Neural cell (in vitro differentiated cells): ENCODE measurements around the gene PIP5K1A. TPM values are rescaled to one million over a fixed set of nuclear protein-coding genes. Genes with fewer than 3 reads are reported as not detected.

ENCODE experiments used
- H2AFZ ChIP-seq: fragments of 200-600, 300-800 bp; sonication (generic), shearing (Covaris generic); 2 replicates; pipeline ENCODE4 v1.6.0; 2014; ENCODE audit warnings: low read depth, mild to moderate bottlenecking, antibody characterized with exemption, low read length, moderate library complexity
- H3F3A ChIP-seq: fragments of 200-600 bp; shearing (Covaris generic); 2 replicates; pipeline ENCODE4 v1.6.1; 2016; ENCODE audit warnings: mild to moderate bottlenecking, moderate library complexity, mixed read lengths, antibody characterized with exemption, low read length; ENCODE audit not compliant: insufficient read depth, poor library complexity, severe bottlenecking
- H3K27ac ChIP-seq: fragments of 200-600, 300-800 bp; sonication (generic), shearing (Covaris generic); 2 replicates; pipeline ENCODE4 v1.5.1; 2014; ENCODE audit warnings: mild to moderate bottlenecking, low read length, moderate library complexity
- H3K27me3 ChIP-seq: fragments of 300-800, 200-600 bp; sonication (generic), shearing (Covaris generic); 2 replicates; pipeline ENCODE4 v1.6.0; 2014; ENCODE audit warnings: mild to moderate bottlenecking, low read depth, low read length, moderate library complexity; ENCODE audit not compliant: insufficient read depth
- H3K36me3 ChIP-seq: fragments of 300-800, 200-600 bp; sonication (generic), shearing (Covaris generic); 2 replicates; pipeline ENCODE4 v1.5.1; 2014; ENCODE audit warnings: mild to moderate bottlenecking, antibody characterized with exemption, low read length, moderate library complexity; ENCODE audit not compliant: insufficient read depth
- H3K4me2 ChIP-seq: fragments of 300-800, 200-600 bp; sonication (generic), shearing (Covaris generic); 2 replicates; pipeline ENCODE4 v1.6.0; 2014; ENCODE audit warnings: mild to moderate bottlenecking, low read length
- H3K4me3 ChIP-seq: fragments of 300-800, 200-600 bp; sonication (generic), shearing (Covaris generic); 2 replicates; pipeline ENCODE4 v1.5.1; 2014; ENCODE audit warnings: mild to moderate bottlenecking, low read length, moderate library complexity
- H3K79me2 ChIP-seq: fragments of 200-600 bp; shearing (Covaris generic); replicated peaks from 2 replicates; pipeline ENCODE4 v1.6.0; 2014; ENCODE audit warnings: mild to moderate bottlenecking, low read length, moderate library complexity; ENCODE audit not compliant: insufficient read depth
- H3K9ac ChIP-seq: fragments of 300-800, 200-600 bp; sonication (generic), shearing (Covaris generic); 2 replicates; pipeline ENCODE4 v1.6.1; 2016; ENCODE audit warnings: mild to moderate bottlenecking, low read length, mixed read lengths
- H3K9me2 ChIP-seq: fragments of 200-600 bp; shearing (Covaris generic); 2 replicates; pipeline ENCODE4 v1.6.1; 2016; ENCODE audit warnings: mild to moderate bottlenecking, low read length, mixed read lengths; ENCODE audit not compliant: insufficient read depth
- H3K9me3 ChIP-seq: fragments of 200-600, 300-800 bp; sonication (generic), shearing (Covaris generic); 2 replicates; pipeline ENCODE4 v1.6.1; 2016; ENCODE audit warnings: mild to moderate bottlenecking, mixed run types, low read length, moderate library complexity, mixed read lengths
- H4K20me1 ChIP-seq: fragments of 200-600 bp; shearing (Covaris generic); 2 replicates; pipeline ENCODE4 v1.6.1; 2016; ENCODE audit warnings: mild to moderate bottlenecking, mixed run types; ENCODE audit not compliant: insufficient read depth
- CTCF ChIP-seq: fragments of 450-650 bp; IDR thresholded peaks from 2 replicates; pipeline ENCODE4 v1.5.1; 2014; ENCODE audit warnings: antibody characterized with exemption, mild to moderate bottlenecking, moderate library complexity; ENCODE audit not compliant: poor library complexity, severe bottlenecking
- EP300 ChIP-seq: fragments of 450-650 bp; conservative IDR thresholded peaks from 2 replicates; pipeline ENCODE4 v1.6.1; 2014; ENCODE audit warnings: antibody characterized with exemption, mild to moderate bottlenecking, moderate library complexity; ENCODE audit not compliant: poor library complexity, severe bottlenecking
- EZH2 ChIP-seq: fragments of 200-600, 300-800 bp; shearing (Covaris generic), sonication (generic); IDR thresholded peaks from 2 replicates; pipeline ENCODE4 v1.6.1; 2014; ENCODE audit warnings: antibody characterized with exemption, low read length, borderline replicate concordance, mild to moderate bottlenecking; ENCODE audit not compliant: insufficient read depth, poor library complexity, severe bottlenecking
- MXI1 ChIP-seq: fragments of 450-650 bp; conservative IDR thresholded peaks from 2 replicates; pipeline ENCODE4 v1.6.1; 2014; ENCODE audit warnings: antibody characterized with exemption, mild to moderate bottlenecking; ENCODE audit not compliant: poor library complexity, severe bottlenecking
- POLR2AphosphoS5 ChIP-seq: IDR thresholded peaks from 2 replicates; pipeline ENCODE4 v1.6.1; 2012
- RAD21 ChIP-seq: fragments of 450-650 bp; conservative IDR thresholded peaks from 2 replicates; pipeline ENCODE4 v1.6.1; 2014; ENCODE audit warnings: antibody characterized with exemption, mild to moderate bottlenecking, moderate library complexity
- REST ChIP-seq: IDR thresholded peaks from 2 replicates; pipeline ENCODE4 v1.6.1; 2012; ENCODE audit warnings: borderline replicate concordance
- SMC3 ChIP-seq: fragments of 450-650 bp; conservative IDR thresholded peaks from 2 replicates; pipeline ENCODE4 v1.6.1; 2014; ENCODE audit warnings: antibody characterized with exemption, mild to moderate bottlenecking, moderate library complexity; ENCODE audit not compliant: poor library complexity
- TAF1 ChIP-seq: IDR thresholded peaks from 2 replicates; pipeline ENCODE4 v1.6.1; 2012; ENCODE audit warnings: low read depth
- polyA plus RNA-seq: library from polyadenylated mRNA; depleted of rRNA; stranded (reverse); fragments of >200 nt; gene quantifications from 2 replicates; pipeline ENCODE4 v1.2.3, GENCODE V29; 2014

Gene PIP5K1A
- polyA plus RNA-seq, 1 donor from 2014 or later: 66.4 TPM

GRCh38 chr1:151189637-151190445 is 8.5 kb upstream of the PIP5K1A start, which contains the start of gene VPS72:
Gene VPS72 (minus strand): TSS chr1:151190197. CDS start chr1:151190121, 76 bp downstream.
- peak; percentile 77 for TF ChIP-seq TAF1
- TF ChIP-seq POLR2AphosphoS5: peak; percentile 99
- peak; percentile 26 for TF ChIP-seq RAD21
- TF ChIP-seq EZH2: no peak
- peak; percentile 46 for TF ChIP-seq SMC3
- TF ChIP-seq MXI1: peak; percentile 84
- peak; percentile 57 for TF ChIP-seq REST
- no peak for TF ChIP-seq EP300
- peak; percentile 38 for TF ChIP-seq CTCF
- Histone ChIP-seq H3K79me2 (peaks cover 28% of the 10 kb centered on the region), H3K4me2 (peak within 1 kb of the TSS; percentile 83), H3K4me3 (peak within 1 kb of the TSS; percentile 70), H4K20me1 (no peaks in the 10 kb centered on the region), H3K9me3 (no peaks in the 10 kb centered on the region), H3F3A (no peaks in the 10 kb centered on the region), H3K27me3 (peaks cover 5% of the 10 kb centered on the region), H3K9ac (peak within 1 kb of the TSS; percentile 87), H3K27ac (peak within 1 kb of the TSS; percentile 93), H2AFZ (peak within 1 kb of the TSS; percentile 48), H3K36me3 (no peaks in the 10 kb centered on the region), H3K9me2 (no peaks in the 10 kb centered on the region)

- Histone ChIP-seq H3K27ac (no peak overlapping the region), H3K9ac (no peak overlapping the region)
Measured at GRCh38 chr1:151192047-151192446, 6.3 kb upstream of the PIP5K1A start.

More at GRCh38 chr1:151192047-151192446, 6.3 kb upstream of the PIP5K1A start:
- Histone ChIP-seq H3K79me2 (peaks cover 25% of the 10 kb centered on the region), H3K27me3 (peaks cover 5% of the 10 kb centered on the region), H3K4me3 (no peak overlapping the region), H4K20me1 (no peaks in the 10 kb centered on the region), H3K9me3 (no peaks in the 10 kb centered on the region), H3F3A (no peaks in the 10 kb centered on the region), H3K9me2 (no peaks in the 10 kb centered on the region), H3K4me2 (no peak overlapping the region), H3K36me3 (no peaks in the 10 kb centered on the region), H2AFZ (no peak overlapping the region)
- no peak for TF ChIP-seq SMC3
- TF ChIP-seq POLR2AphosphoS5: no peak
- TF ChIP-seq EZH2: no peak
- TF ChIP-seq REST: no peak
- no peak for TF ChIP-seq CTCF
- TF ChIP-seq MXI1: no peak
- no peak for TF ChIP-seq EP300
- TF ChIP-seq RAD21: no peak
